Left ventricle myocardium superior (tissue), 1 donor: ENCODE data around the gene C10orf95. TPM values are rescaled to one million over a fixed set of nuclear protein-coding genes. Genes with fewer than 3 reads are reported as not detected.

ENCODE experiments used
- ATAC-seq: fragments of 200-7000 bp; cut with Tn5 transposase; one replicate; pipeline ENCODE4 v1.9.1; 2020; ENCODE audit warnings: mild to moderate bottlenecking, moderate library complexity
- DNase-seq: peaks from one replicate; pipeline ENCODE4 v3.0.0-alpha.2; 2020
- intact Hi-C: fragments of 100-400 bp; cut with micrococcal nuclease; formaldehyde crosslinking; loops from one replicate; pipeline ENCODE4 v1.11.0; 2022
- total RNA-seq: library from RNA; stranded (reverse); fragmentation: NEBNext Ultra II Directional; extraction: Animal tissue kit (Norgen Biotek cat#: 25700); gene quantifications from one replicate; pipeline ENCODE4 v1.2.1, GENCODE V29; 2021
- donor health status: DM: no; HTN: yes; CAD: no; lungs with severe emphysema.

The C10orf95 gene
- total RNA-seq, 1 donor from 2014 or later, result not detected

DNA sequence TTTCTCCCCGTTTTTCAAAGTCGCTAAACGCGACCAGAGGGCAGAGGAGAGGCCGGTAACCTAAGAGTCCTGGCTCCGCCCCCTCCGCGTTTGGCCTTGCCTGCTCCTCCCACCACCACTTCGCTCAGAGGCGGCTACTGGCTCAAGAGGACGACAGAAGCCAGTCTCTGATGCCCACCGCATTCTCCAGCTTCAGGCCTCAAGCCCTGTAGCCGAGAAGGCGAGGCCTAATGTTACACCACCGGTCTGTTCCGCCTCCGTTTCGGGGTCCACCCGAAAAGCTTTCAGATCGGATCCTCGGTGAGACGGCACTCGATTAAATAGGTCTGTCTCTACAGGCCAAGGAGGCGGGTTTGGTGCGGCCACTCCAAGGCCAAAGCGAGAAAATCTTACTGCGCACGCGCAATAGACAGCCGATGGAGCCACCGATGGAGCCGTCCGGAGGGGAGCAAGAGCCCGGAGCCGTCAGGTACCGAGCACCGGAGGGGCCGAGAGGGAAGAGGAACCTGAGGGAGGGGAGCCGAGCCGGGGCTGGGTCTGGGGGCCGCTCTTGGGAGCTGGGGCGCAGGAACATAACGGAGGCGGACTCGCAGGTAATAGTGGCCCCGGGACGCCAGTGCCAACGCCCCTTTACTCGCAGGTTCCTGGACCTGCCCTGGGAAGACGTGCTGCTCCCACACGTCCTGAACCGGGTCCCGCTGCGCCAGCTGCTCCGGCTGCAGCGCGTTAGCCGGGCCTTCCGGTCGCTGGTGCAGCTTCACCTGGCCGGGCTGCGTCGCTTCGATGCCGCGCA is 30.4 kb downstream of the C10orf95 start, which contains the start of gene FBXL15:
FBXL15 (plus strand) TSS at position 123 of the 793 bp plus-strand sequence; CDS start at position 417, 294 bp downstream.
- intact Hi-C loops, result no loop called here
- peak; percentile 96 for DNase-seq
- peak; percentile 88 for ATAC-seq

DNA sequence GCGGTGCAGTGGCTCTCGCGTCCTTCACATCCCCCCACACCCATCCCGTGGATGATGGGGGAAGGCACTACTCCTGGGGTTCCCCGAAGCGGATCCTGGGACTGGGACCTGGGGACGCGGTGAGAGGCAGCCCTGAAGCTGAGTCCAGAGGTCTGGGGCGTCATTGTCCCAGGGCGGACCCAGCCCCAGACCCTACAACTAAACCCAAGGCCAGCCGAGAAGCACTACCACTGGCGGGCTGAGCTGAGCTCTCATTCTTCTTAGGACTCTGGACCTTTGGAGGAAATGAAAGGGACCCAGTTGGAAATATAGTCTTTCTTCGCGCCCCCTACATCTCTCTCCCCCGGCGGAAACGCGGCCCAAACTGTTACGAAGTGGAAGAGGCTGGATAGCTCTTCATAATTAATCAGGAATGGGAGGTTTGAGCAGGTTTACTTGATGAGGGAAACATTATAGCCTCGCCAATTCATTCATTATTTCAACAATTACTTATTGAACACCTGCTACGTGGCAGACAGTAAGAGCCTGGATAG is 31.1 kb downstream of the C10orf95 start:
- intact Hi-C loops, result no loop called here
- ATAC-seq (no peak), DNase-seq (no peak)

DNA sequence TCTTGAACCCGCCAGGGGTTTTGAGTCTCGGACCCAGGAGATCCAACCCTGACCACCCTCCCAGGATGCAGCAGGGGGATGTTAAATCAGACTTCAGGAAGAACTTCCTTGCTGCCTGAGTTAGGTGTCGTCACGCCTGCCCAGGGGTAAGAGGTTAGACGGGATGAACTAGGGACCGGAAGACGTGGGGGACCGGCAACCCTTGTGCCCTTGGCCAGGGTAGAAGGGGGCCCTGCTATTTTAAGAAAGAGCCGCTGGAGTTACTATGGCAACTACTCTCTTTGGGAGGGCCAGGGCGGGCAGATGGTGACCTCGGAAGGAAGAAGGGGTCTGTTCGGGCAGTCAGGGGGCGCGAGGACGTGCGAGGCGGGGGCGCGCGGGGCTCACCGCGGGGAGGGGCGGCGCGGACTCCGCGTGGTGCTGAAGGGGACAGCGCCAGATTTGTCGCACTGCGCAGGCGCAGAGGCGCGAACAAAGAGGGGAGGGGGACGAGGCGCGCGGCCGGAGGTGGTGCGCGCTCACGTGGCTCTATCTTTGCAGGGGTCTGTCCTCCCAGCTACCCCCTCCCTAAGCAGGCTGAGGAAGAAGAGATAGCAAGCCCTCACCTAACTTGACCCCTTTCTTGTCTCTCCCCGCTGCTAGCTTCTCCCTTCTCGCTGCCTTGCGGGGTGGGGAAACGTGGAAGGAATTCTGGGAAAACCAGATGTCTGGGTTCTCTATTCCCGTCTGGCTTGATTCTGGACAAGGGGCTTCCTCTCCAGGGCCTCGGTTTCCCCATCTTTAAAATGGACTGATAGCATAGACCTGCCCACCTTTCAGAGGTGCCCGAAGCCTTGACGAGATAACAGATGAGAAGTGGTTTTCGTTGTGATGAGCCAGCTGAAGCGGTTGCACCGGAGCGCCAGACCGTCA is 31.8 kb downstream of the C10orf95 start:
- peak; percentile 17 for ATAC-seq
- DNase-seq, result peak; percentile 75
- intact Hi-C loops, result no loop called here

DNA sequence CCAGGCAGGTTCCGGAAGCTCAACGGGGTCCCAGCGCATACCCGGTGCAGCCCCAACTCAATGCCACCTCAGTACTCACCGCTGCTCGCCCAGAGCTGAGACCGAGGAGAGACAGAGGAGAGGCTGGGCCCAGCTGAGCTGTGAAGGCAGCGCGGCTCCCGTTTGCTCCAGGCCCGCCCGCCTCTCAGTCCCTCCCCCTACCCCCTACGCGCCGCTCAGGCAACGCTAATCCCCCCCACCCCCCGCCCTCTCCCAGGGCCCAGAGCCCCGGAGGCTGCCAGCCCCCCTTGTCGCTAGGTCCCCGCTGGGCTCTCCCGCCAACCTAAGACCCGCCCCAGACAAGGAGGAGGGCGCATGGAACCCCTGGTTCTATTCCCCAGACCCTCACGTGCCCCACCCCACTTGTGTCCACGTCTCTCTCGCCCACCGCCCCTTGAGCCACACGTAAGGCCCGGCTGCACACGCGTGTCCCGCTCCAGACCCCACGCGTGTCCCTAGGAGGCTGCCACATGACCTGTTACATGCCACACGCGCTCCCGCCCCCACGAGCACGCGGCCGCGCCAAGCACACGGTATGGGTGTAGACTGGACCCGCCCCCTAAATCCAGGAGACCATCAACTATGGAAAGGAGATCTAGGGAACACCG is 32.6 kb downstream of the C10orf95 start, which contains the start of gene PSD:
PSD (minus strand) TSS at position 164 of the 647 bp plus-strand sequence. CDS start 1,747 bp downstream, outside the sequence.
- intact Hi-C loops, result no loop called here
- DNase-seq (no peak), ATAC-seq (no peak)

DNA sequence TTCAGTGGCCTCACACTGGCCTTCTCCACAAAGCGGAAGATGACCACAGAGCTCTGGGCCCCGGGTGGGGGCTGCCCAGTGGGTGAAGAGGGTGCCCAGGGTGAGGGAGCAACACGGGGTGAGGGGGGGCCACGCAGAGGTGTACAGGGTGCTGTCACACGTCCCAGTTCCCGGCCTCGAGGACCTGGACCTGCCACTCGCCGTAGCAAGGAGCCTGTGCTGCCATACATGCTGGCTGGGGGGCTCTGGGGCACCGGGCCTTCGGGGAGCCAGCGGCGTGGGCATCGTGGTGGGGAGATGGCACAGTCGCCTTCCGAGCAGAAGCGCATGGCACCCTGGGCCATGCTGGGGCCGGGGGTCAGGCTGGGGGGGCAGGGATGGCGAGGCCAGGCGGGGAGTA is 34.6 kb downstream of the C10orf95 start:
- ATAC-seq, result no peak
- DNase-seq, result no peak
- intact Hi-C loops, result no loop called here

DNA sequence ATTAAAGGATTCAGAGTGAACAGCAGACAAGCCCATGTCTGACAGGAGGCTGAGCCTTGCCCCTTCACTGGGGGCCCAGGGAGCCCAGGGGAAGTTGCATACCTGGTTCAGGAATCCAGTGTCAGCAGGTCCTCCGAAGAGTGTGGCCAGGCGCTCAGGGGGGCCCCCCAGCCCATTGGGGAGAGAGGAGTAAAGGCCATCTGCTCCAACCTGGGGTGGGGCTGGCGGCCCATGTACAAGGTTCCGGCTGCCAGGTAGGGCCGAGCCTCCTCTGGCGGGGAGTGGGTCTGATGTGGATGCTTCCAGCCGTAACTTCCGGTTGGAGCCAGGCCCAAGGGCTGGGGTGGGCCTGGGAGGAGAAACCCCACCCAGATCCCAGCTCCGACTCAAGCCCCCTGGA is 35.1 kb downstream of the C10orf95 start:
- ATAC-seq (no peak), DNase-seq (no peak)
- intact Hi-C loops, result no loop called here

DNA sequence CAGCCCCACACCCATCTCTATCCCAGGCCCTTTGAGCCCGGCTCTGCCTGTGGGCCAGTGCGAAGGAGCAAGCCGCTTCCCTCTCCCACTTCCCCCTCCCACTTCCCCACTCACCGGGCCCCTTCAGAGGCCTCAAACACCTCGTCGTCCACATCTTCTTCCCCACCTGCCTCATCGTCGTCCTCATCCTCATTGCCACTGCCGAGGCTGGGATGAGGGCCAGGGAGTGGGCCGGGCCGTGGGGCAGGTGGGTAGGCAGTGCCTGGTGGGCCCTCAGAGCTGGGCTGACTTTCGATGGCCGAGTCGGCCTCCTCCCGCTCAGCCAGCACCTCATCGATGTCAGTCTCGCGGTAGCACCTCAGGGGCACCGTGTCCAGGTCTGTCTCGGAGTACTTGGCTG is 36.6 kb downstream of the C10orf95 start:
- ATAC-seq (no peak), DNase-seq (no peak)
- intact Hi-C loops, result no loop called here

DNA sequence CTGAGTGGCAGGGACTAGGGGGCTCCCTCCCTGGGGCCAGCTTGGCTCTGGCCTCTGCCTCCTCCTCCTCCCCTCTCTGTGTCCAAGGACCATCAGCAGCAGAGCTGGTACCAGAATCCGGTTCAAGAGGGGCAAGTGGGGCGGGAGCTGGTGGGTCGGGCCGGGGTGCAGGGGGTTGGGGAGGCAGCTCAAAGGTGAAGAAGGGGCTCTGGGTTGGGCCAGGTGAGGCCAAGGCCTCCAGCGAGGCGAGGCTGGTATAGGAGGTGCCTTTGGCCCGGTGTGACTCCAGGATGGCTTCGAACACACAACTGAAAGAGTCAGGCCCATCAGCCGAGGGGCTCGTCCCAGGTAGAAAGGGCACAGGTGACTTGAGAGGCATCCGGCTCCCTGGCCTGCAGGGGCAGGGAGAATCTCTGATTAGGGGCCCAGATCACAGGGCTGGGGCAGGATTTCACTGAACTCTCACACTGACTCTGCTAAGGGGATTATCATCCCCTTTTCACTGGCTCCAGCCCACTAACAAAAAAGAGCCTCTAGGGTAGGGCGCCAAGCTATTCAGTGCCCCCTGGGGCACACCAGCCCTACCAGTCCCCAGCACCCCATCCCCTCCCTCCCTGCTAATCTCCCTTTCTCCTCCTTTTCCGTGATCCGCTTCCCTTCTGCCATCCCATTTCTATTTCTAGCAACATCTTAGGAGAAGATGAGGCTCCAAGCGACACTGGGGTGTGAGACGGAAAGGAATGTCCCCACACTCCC is 37.4 kb downstream of the C10orf95 start:
- no peak for DNase-seq
- no peak for ATAC-seq
- intact Hi-C loops, result no loop called here

DNA sequence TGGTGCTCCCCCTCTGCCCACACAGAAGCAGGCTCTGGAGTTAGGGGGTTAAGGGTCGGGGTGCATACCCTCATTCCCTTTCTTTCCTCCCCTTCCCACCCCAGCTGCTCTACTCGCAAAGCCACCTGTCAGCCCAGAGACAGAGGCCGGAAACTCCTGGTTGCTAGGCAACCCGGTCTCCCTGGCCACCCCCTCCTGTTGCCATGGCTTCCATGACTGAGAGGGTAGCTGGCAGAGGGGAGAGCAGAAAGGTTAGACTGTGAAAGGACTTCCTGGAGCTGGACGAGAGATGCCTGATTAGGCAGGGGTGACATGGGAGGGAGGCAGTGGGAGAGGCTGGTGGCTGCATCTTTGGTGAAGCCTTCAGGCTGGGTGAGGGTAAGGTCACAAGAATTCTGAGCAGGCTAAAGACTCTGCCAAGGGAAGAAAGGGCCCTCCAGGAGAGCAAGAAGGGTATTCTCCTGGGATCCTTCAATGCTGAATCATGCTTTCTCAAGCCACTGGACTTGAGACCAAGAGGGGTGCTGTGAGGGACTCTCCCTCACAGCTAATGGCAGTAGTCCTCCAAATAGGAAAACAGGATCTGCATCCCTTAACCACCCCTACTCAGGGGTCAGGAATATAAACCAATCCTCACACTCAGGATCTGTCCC is 38.2 kb downstream of the C10orf95 start:
- no peak for ATAC-seq
- intact Hi-C loops, result no loop called here
- DNase-seq, result no peak

DNA sequence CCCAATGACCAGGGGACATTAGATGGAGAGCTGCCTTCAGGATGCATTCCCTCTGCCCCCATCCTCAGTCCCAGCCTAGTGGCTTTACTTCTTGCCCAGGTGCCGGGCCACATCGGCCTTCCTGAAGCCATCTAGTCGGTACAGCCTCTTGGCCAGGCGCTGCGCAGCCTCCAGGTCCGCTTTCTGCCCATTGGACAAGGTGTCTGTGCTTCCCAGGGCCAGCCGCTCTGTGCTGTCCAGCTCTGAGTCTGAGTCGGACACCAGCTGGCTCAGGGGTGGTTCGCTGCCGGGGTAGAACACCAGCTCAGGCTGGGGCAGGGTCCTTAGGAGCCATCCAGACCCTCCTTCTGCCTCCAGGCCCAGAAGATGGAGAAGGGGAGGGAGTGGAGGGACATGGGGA is 39.0 kb downstream of the C10orf95 start:
- ATAC-seq (no peak), DNase-seq (no peak)
- intact Hi-C loops, result no loop called here

DNA sequence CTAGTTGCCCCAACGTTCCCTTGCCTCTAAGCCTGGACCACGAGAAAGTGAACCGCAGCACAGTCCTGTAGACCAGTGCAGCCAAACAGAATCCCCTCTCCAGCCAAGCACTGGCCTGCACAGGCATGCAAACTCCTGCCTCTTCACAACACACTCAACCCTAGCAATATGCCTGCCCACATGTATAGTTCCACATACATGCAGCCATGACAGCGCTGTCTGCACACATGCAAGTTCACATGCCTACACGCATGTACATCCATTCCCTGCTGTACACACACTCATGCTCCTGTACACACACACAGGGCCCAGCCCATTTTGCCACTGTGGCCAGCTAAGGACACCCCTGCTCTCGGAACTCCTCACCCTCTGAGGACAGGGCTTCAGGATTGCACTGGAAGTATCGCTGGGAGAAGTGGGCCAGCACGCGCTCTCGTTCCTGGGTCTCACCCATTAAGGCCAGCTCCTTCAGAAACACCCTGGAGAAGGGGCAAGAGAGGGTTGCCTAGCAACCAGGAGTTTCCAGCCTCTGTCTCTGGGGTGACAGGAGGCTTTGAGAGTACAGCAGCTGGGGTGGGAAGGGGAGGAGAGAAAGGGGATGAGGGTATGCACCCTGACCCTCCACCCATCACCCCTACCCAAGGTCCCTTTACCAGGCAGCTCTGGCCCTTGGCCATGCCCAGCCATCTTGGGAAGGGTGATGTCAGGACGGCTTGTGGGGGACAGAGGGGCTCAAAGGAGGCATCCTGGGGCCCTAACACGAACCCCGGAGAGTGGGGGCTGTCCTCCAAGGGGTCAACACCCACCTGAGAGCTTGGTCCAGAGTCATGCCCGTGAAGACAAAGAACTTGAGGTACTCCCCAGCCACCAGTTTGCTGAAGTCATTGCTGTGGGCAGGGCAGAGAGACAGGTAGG is 39.7 kb downstream of the C10orf95 start:
- no peak for ATAC-seq
- intact Hi-C loops, result no loop called here
- DNase-seq, result no peak

DNA sequence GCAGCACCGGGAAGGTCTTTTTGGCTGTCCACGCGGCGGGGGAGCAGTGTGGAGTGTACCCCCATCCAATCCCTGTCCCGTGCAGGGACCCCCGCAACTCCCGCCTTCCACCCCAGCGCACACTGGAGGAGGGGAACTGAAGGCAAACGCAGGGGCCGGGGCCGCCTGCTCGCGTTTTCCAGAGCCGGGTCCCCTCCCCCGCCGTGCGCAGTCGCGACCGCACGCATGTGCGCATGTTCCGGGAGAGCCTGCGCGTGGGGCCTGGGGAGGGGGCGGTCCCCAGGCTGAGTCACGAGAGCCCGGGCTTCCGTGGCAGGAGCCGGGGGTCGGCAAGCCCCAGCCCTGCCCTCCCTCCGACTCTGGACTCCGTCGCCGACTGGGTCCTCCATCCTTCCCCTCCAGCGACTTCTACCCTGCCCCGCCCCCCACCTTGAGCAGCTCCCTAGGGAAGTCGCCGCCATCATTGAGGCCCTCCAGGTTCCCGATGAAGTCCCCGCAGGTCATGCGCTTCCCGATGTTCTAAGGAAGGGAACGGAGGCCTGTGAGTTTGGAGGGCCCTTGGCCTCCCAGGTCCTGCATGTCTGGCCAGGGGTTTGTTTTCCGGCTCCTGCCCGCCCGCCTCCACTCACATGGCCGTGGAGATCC is 40.8 kb downstream of the C10orf95 start:
- peak; percentile 23 for ATAC-seq
- DNase-seq, result no peak
- intact Hi-C loops, result no loop called here

DNA sequence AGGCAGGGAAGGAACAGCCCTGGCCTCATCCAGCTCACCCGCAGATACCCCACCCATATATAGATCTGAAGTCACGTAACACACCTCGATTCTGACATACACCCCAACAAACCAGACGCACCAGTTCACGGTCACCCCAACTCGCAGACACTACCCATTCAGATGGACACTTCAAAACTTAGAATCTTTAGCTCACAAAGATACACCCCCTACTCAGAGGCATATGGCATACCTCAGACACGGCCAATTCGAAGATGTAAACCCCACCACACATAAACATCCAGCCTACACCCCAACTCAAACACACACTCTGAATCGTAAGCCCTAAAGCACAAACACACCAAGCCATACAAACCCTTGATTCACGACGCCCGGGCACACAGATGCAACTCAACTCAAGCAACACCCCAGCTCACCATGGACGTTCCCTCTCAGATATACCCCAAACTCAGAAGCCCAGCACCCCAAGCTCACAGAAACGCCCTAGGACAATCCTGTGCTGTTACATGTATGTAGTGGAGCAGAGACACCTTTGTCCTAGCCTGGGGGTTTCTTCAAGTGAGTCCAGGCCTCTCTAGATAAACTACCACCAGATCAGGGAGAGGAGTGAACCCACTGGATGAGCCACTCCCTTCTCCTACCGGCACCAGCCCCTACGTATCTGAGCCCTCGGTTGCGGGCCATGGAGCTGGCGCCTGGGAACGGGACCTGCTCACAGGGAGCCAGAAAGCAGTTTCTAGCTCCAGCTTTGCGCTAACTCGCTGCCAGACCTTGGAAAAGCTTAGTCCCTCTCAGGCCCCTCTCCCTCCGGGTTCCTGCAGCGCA is 41.5 kb downstream of the C10orf95 start:
- intact Hi-C loops, result no loop called here
- no peak for ATAC-seq
- DNase-seq, result no peak

DNA sequence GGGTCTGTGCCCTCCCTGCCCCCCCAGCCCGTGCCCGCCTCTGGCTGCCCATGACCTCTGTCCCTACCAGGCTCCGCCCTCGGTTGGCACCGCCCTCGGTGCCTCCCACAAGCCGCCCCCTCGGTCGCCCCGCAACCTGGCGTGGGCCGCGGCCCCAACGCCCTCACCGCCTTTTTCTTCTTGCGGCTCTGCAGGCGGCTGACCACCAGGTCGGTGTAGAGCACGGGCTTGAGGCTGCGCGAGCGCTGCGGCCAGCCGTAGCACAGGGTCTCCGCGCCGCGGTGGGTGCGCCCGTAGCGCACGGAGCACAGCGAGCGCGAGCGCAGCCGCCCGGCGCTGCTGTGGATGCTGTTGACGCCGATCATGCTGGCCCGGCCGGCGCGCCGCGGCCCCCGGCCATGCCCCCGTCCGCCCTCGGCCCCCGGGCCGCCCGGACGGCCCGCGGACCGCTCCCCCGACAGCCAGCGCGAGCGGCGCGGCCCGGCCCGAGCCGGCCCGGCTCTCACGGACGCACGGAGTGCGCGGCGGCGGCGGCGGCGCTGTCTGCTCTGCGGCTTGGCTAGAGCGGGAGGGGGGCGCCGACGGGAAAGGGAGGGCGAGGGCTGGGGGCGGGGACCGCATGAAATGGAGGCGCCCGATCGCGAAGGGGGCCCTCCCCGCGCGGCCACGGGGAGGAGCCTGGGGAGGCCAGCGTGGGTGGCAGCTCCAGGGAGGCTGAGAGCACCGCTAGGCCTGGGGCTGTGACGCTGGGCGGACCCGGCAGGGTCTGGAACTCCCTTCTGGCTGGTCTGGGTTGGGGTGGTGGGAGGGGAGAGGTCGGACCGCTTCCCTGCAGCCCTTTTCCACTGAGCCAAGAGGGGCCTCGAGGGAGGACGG is 42.4 kb downstream of the C10orf95 start:
- ATAC-seq (peak; percentile 39), DNase-seq (no peak)
- intact Hi-C loops, result no loop called here

DNA sequence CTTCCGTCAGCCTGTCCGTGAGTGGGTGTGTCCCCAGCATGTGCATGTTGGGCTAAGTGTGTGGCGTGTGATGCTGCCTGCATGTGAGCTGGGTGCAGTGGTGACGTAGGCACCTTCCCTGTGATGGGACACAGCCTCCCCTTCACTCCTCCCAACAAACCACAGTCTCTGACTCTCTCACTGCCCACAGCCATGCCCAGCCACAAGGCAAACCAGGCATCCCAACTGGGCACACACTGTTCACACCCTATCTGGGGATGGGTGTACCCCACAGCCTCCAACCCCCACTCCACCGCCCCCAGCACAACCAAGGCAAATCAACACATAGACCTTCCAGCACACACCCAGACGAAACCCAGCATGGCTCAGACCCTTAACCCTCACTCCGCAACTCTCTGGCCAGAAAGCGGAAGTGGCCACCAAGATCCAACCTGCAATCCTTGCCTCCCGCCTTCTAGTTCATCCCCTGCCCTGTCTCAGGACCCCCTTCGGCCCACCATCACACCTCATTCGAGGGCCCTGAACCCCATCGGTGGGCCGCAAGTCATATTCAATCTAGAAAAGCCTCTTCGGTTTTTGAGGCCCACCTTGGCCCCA is 43.1 kb downstream of the C10orf95 start:
- DNase-seq (no peak), ATAC-seq (no peak)
- intact Hi-C loops, result no loop called here
